ENCODE measurements around the gene DTNA.

Gene DTNA

GRCh38 chr18:34870555-34871310, 160.6 kb downstream of the DTNA start:
- H3K36me3 ChIP-seq (ENCODE audit: control insufficient read depth in 4 of 4, insufficient read depth in 4 of 4, low read length in 3 of 4) = no peaks in the 10 kb centered on the region
- no peak overlapping the region for H3K4me3 ChIP-seq (ENCODE audit: control insufficient read depth in 1 of 7, extremely low read depth in 1 of 7, insufficient read depth in 4 of 7, low read depth in 2 of 7, low read length in 6 of 7)
- H3K27ac ChIP-seq (ENCODE audit: insufficient read depth in 1 of 2, low read depth in 1 of 2, low read length in 2 of 2, poor library complexity in 1 of 2, severe bottlenecking in 2 of 2) = no peak overlapping the region
- H3K9me3 ChIP-seq (ENCODE audit: control extremely low read depth in 1 of 5, control insufficient read depth in 4 of 5, insufficient read depth in 2 of 5, low read depth in 1 of 5, low read length in 4 of 5) = no peaks in the 10 kb centered on the region
- DNase-seq = no peak
- WGBS (ENCODE audit: insufficient coverage) = 96% methylated on average over 3 of the region's 5 CpGs
- peaks cover 0 to 17% (median 2%) of the 10 kb centered on the region in 4 experiments for H3K4me1 ChIP-seq (ENCODE audit: control extremely low read depth in 1 of 4, control insufficient read depth in 4 of 4, insufficient read depth in 4 of 4, low read length in 3 of 4)
- ChIA-PET CTCF (no interaction called here), POLR2A (no interaction called here)
- H3K27me3 ChIP-seq (replicated peaks in 2 of 5; ENCODE audit: control insufficient read depth in 4 of 5, insufficient read depth in 5 of 5, low read length in 4 of 5) = no peaks in the 10 kb centered on the region

DNA sequence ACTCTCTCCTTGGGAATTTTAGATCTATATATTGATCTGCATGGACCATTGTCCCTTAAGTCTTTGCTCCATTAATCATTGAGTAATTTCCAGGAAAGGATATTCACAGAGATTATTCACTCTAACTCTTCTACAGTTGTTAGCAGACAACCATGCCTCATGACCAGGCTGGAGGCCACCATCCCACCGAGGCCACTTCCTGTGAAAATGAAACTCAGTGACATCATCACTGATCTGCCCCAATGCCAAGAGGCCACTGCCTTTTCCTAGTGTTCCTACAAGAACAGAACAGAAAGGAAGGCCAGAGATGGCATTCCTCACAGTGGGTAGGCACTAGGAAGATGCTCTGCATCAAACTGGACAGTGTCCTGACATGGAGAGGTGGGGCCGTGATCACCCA, 161.3 kb downstream of the DTNA start:
- Histone ChIP-seq H3K36me3 (ENCODE audit: control insufficient read depth in 4 of 4, insufficient read depth in 4 of 4, low read length in 3 of 4) (no peaks in the 10 kb centered on the region), H3K27ac (ENCODE audit: insufficient read depth in 1 of 2, low read depth in 1 of 2, low read length in 2 of 2, poor library complexity in 1 of 2, severe bottlenecking in 2 of 2) (no peak overlapping the region), H3K4me3 (ENCODE audit: control insufficient read depth in 1 of 7, extremely low read depth in 1 of 7, insufficient read depth in 4 of 7, low read depth in 2 of 7, low read length in 6 of 7) (no peak overlapping the region), H3K9me3 (ENCODE audit: control extremely low read depth in 1 of 5, control insufficient read depth in 4 of 5, insufficient read depth in 2 of 5, low read depth in 1 of 5, low read length in 4 of 5) (no peaks in the 10 kb centered on the region), H3K4me1 (ENCODE audit: control extremely low read depth in 1 of 4, control insufficient read depth in 4 of 4, insufficient read depth in 4 of 4, low read length in 3 of 4) (peaks cover 0 to 17% (median 2%) of the 10 kb centered on the region in 4 experiments), H3K27me3 (replicated peaks in 2 of 5; ENCODE audit: control insufficient read depth in 4 of 5, insufficient read depth in 5 of 5, low read length in 4 of 5) (no peaks in the 10 kb centered on the region)
- 40% methylated on average over 1 of the region's 2 CpGs for WGBS (ENCODE audit: insufficient coverage)
- no peak for DNase-seq
- CTCF ChIA-PET = no interaction called here
- POLR2A ChIA-PET = no interaction called here

DNA sequence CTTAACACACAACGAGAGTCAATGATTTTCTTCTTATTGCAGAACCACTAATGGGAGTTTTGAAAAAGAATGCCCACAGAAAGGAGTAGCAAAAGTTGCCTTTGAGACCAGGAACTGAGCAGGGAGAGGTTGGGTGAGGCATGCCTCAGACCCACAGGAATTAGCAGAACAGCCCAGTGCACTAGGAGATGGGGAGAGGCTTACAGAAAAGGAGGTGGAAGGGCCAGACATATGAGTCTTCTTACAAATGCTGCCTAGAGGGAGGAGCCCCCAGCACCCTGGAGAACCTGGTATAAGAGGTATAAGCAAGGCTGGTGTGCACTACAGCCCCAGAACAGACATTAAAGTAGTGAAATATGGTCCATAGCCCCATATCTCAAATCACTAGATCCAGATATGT, 162.0 kb downstream of the DTNA start:
- Histone ChIP-seq H3K27ac (ENCODE audit: insufficient read depth in 1 of 2, low read depth in 1 of 2, low read length in 2 of 2, poor library complexity in 1 of 2, severe bottlenecking in 2 of 2) (no peak overlapping the region), H3K4me1 (ENCODE audit: control extremely low read depth in 1 of 4, control insufficient read depth in 4 of 4, insufficient read depth in 4 of 4, low read length in 3 of 4) (peaks cover 0 to 17% (median 2%) of the 10 kb centered on the region in 4 experiments), H3K4me3 (ENCODE audit: control insufficient read depth in 1 of 7, extremely low read depth in 1 of 7, insufficient read depth in 4 of 7, low read depth in 2 of 7, low read length in 6 of 7) (no peak overlapping the region), H3K27me3 (replicated peaks in 2 of 5; ENCODE audit: control insufficient read depth in 4 of 5, insufficient read depth in 5 of 5, low read length in 4 of 5) (no peaks in the 10 kb centered on the region), H3K36me3 (ENCODE audit: control insufficient read depth in 4 of 4, insufficient read depth in 4 of 4, low read length in 3 of 4) (no peaks in the 10 kb centered on the region), H3K9me3 (ENCODE audit: control extremely low read depth in 1 of 5, control insufficient read depth in 4 of 5, insufficient read depth in 2 of 5, low read depth in 1 of 5, low read length in 4 of 5) (no peaks in the 10 kb centered on the region)
- CTCF ChIA-PET = no interaction called here
- DNase-seq = no peak
- POLR2A ChIA-PET = no interaction called here
- no CpG with 5 or more reads among the region's 1 CpG for WGBS (ENCODE audit: insufficient coverage)

DNA sequence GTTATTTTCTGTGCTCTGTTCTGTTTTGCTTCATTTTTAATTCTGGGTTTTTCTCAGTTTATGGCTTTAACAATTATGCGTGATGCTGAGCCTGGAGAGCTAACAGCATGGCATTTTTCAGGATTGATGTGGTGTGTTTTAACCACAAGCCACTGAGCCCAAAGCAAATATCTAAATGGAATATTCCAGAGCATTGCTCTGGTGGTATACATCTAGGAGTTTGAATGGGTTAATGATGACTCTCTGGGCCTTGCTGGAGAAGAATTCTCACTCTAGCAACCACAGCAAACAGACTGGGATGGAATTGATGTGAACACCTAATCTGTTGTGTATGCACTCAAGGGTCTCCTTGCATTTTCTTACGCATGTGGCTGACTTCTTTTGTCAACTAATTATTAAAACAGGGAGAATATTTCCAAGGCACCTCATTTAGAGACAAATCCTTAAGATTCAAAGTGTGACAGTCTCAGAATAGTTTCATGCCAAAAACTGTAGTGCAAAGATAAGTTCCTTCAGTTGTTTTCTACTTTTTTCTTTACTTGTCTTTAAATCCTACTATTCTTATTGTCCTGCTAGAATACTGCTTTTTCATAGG, 164.0 kb downstream of the DTNA start:
- 92% methylated on average over 2 of the region's 2 CpGs for WGBS (ENCODE audit: insufficient coverage)
- H3K27ac ChIP-seq (ENCODE audit: insufficient read depth in 1 of 2, low read depth in 1 of 2, low read length in 2 of 2, poor library complexity in 1 of 2, severe bottlenecking in 2 of 2) = no peak overlapping the region
- no peaks in the 10 kb centered on the region for H3K27me3 ChIP-seq (replicated peaks in 2 of 5; ENCODE audit: control insufficient read depth in 4 of 5, insufficient read depth in 5 of 5, low read length in 4 of 5)
- POLR2A ChIA-PET = no interaction called here
- CTCF ChIA-PET = no interaction called here
- peaks cover 0 to 4% (median 2%) of the 10 kb centered on the region in 4 experiments for H3K4me1 ChIP-seq (ENCODE audit: control extremely low read depth in 1 of 4, control insufficient read depth in 4 of 4, insufficient read depth in 4 of 4, low read length in 3 of 4)
- no peak for DNase-seq
- no peaks in the 10 kb centered on the region for H3K9me3 ChIP-seq (ENCODE audit: control extremely low read depth in 1 of 5, control insufficient read depth in 4 of 5, insufficient read depth in 2 of 5, low read depth in 1 of 5, low read length in 4 of 5)
- H3K36me3 ChIP-seq (ENCODE audit: control insufficient read depth in 4 of 4, insufficient read depth in 4 of 4, low read length in 3 of 4) = no peaks in the 10 kb centered on the region
- no peak overlapping the region for H3K4me3 ChIP-seq (ENCODE audit: control insufficient read depth in 1 of 7, extremely low read depth in 1 of 7, insufficient read depth in 4 of 7, low read depth in 2 of 7, low read length in 6 of 7)

DNA sequence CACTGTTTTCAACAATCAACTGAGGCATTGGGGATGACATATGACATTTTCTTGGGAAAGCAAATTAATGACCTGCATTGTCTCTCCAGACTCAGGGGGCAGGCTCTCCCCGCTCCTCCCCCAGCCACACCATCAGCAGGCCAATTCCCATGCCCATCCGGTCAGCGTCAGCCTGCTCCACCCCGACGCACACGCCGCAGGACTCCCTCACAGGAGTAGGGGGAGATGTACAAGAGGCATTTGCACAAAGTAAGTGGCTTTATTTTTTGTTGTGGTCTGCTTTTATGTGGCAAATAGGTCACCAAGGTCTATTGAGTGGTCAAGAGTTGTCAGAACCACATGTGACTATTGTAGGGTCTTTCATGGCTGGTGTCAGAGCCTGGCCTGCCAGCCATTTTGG, 165.1 kb downstream of the DTNA start:
- Histone ChIP-seq H3K4me1 (ENCODE audit: control extremely low read depth in 1 of 4, control insufficient read depth in 4 of 4, insufficient read depth in 4 of 4, low read length in 3 of 4) (peaks cover 0 to 4% (median 2%) of the 10 kb centered on the region in 4 experiments), H3K9me3 (ENCODE audit: control extremely low read depth in 1 of 5, control insufficient read depth in 4 of 5, insufficient read depth in 2 of 5, low read depth in 1 of 5, low read length in 4 of 5) (no peaks in the 10 kb centered on the region), H3K4me3 (ENCODE audit: control insufficient read depth in 1 of 7, extremely low read depth in 1 of 7, insufficient read depth in 4 of 7, low read depth in 2 of 7, low read length in 6 of 7) (no peak overlapping the region), H3K27me3 (replicated peaks in 2 of 5; ENCODE audit: control insufficient read depth in 4 of 5, insufficient read depth in 5 of 5, low read length in 4 of 5) (no peaks in the 10 kb centered on the region), H3K36me3 (ENCODE audit: control insufficient read depth in 4 of 4, insufficient read depth in 4 of 4, low read length in 3 of 4) (no peaks in the 10 kb centered on the region), H3K27ac (ENCODE audit: insufficient read depth in 1 of 2, low read depth in 1 of 2, low read length in 2 of 2, poor library complexity in 1 of 2, severe bottlenecking in 2 of 2) (no peak overlapping the region)
- DNase-seq = no peak
- POLR2A ChIA-PET = no interaction called here
- CTCF ChIA-PET = no interaction called here
- 100% methylated on average over 1 of the region's 7 CpGs for WGBS (ENCODE audit: insufficient coverage)

DNA sequence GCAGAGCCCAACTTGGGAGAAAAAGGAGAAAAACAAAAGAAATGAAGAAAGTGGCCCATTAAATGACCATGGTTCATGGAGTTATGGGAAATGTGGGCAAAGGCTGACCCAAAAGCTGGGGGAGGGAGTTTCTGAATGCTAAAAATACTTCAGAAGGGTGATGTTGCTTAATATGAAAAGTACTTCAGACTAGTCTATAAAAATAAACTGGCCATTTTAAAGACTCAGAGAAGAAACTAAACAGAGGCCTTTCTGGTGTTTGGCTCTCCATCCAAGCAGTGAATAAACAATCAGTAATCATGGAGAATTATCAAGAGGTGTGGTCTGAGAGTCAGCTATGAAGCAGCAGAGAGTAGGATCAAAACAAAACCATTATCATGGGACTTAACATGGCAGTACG, 170.3 kb downstream of the DTNA start:
- CTCF ChIA-PET = interaction anchor here (0.9 to 1.9 kb wide), 4 partner anchors 13 to 129 kb away, joined by 3 to 7 read pairs (median 4); no protein-coding TSS in a partner anchor

More for the DNA sequence above, 170.3 kb downstream of the DTNA start:
- Histone ChIP-seq H3K27me3 (replicated peaks in 2 of 5; ENCODE audit: control insufficient read depth in 4 of 5, insufficient read depth in 5 of 5, low read length in 4 of 5) (no peaks in the 10 kb centered on the region), H3K4me3 (ENCODE audit: control insufficient read depth in 1 of 7, extremely low read depth in 1 of 7, insufficient read depth in 4 of 7, low read depth in 2 of 7, low read length in 6 of 7) (no peak overlapping the region), H3K4me1 (ENCODE audit: control extremely low read depth in 1 of 4, control insufficient read depth in 4 of 4, insufficient read depth in 4 of 4, low read length in 3 of 4) (no peaks in the 10 kb centered on the region), H3K27ac (ENCODE audit: insufficient read depth in 1 of 2, low read depth in 1 of 2, low read length in 2 of 2, poor library complexity in 1 of 2, severe bottlenecking in 2 of 2) (no peak overlapping the region), H3K36me3 (ENCODE audit: control insufficient read depth in 4 of 4, insufficient read depth in 4 of 4, low read length in 3 of 4) (no peaks in the 10 kb centered on the region), H3K9me3 (ENCODE audit: control extremely low read depth in 1 of 5, control insufficient read depth in 4 of 5, insufficient read depth in 2 of 5, low read depth in 1 of 5, low read length in 4 of 5) (no peaks in the 10 kb centered on the region)
- POLR2A ChIA-PET = no interaction called here
- no peak for DNase-seq
- no CpG with 5 or more reads among the region's 1 CpG for WGBS (ENCODE audit: insufficient coverage)

All from common myeloid progenitor, CD34-positive (primary cell).